ENCODE results near the gene FRAS1. TPM values are rescaled to one million over a fixed set of nuclear protein-coding genes. Genes with fewer than 3 reads are reported as not detected.

The FRAS1 gene
- total and polyA plus RNA-seq, 2 of the 8 experiments (the other 6 are each of a cell fraction or from before 2014, with no cell fraction given) = 38.5 to 109 TPM

DNA sequence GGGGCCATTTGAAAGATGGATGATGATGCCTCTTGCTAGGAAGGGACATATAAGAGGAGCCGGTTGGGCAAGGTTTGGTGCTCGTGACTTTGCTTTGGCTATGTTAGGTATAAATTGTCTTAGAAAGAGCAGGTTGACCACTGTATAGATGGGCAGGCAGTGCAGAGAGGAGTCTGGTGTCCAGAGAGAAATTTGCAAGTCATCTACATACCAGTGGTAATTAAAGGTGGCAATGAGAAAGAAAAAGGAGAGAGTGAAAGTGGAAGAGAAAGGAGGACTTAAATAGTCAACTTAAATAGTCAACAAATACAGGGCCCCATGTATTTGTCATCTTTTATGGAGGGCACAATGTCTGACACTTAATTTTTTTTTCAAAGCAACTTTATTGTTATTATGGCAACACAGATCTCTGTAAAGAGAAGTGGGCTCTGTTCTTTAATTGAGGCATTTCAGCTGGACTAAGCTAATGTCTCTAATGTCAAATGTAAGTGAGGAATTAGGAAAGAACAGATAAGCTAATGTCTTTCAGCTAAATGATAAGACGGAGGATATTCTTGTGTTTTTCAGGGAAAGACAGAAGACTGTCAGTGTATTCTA is 419.1 kb downstream of the FRAS1 start:
- H2BK20ac ChIP-seq (ENCODE audit: low read length) = no peak overlapping the region
- no peak overlapping the region for H3K4ac ChIP-seq (replicated peaks; ENCODE audit: insufficient read length, low read depth, low read length)
- peaks cover 13 to 87% (median 57%) of the 10 kb centered on the region in 4 experiments for H3K36me3 ChIP-seq (ENCODE audit: control insufficient read depth in 2 of 4, insufficient read depth in 4 of 4, low read length in 3 of 4)
- no peak overlapping the region for H3K56ac ChIP-seq (replicated peaks; ENCODE audit: insufficient read length, low read depth, low read length)
- H3K79me2 ChIP-seq (ENCODE audit: control insufficient read depth in 1 of 2, insufficient read depth in 2 of 2, low read length in 2 of 2) = no peaks in the 10 kb centered on the region
- H3K23ac ChIP-seq (ENCODE audit: insufficient read length) = no peak overlapping the region
- no peak overlapping the region for H3K4me2 ChIP-seq (ENCODE audit: insufficient read depth in 1 of 2, low read depth in 2 of 2, low read length in 2 of 2)
- no peak overlapping the region for H4K5ac ChIP-seq (ENCODE audit: insufficient read length, low read depth, low read length)
- H2BK12ac ChIP-seq (ENCODE audit: low read depth, low read length) = no peak overlapping the region
- H2AK5ac ChIP-seq (ENCODE audit: low read depth, low read length) = no peak overlapping the region
- H3K9me3 ChIP-seq (ENCODE audit: insufficient read depth in 2 of 2, low read depth in 1 of 2, low read length in 1 of 2) = no peaks in the 10 kb centered on the region
- H3K18ac ChIP-seq (ENCODE audit: extremely low read depth, low read length) = no peak overlapping the region
- ChIA-PET POLR2A (ENCODE audit: partially characterized antibody) (no interaction called here), CTCF (ENCODE audit: partially characterized antibody) (no interaction called here)
- H2BK5ac ChIP-seq (ENCODE audit: low read depth, low read length) = no peak overlapping the region
- H2BK15ac ChIP-seq (ENCODE audit: low read length) = no peak overlapping the region
- 89% methylated on average over 3 of the region's 3 CpGs; no CpG with 5 or more reads in 1 of the 2 experiments for WGBS, 2 experiments (ENCODE audit: extremely low coverage in 1 of 2, insufficient coverage in 1 of 2, insufficient read length in 1 of 2, insufficient replicate concordance in 2 of 2, low coverage in 1 of 2, low lambda C conversion rate in 2 of 2, missing lambda C conversion rate in 1 of 2)
- FAIRE-seq (no peak), DNase-seq (ENCODE audit: low read depth in 1 of 2, low spot score in 2 of 2) (no peak)
- no peak overlapping the region for H3K9ac ChIP-seq (replicated peaks in 1 of 4; ENCODE audit: extremely low read depth in 1 of 4, low read depth in 3 of 4, low read length in 3 of 4)
- H2AFZ ChIP-seq (ENCODE audit: low read length) = no peak overlapping the region
- H2BK120ac ChIP-seq (replicated peaks; ENCODE audit: low read depth, low read length) = no peak overlapping the region
- TF ChIP-seq SIN3A (conservative IDR thresholded peaks at IDR 0.05 in 1 of 2, IDR thresholded peaks at IDR 0.05 in 1 of 2; ENCODE audit: low read depth in 1 of 2, low read length in 2 of 2) (no peak), NRF1 (IDR thresholded peaks at IDR 0.05; ENCODE audit: low read depth, low read length) (no peak), SIX5 (IDR thresholded peaks at IDR 0.05; ENCODE audit: low read depth, low read length) (no peak)
- TF ChIP-seq, protein P1, sequence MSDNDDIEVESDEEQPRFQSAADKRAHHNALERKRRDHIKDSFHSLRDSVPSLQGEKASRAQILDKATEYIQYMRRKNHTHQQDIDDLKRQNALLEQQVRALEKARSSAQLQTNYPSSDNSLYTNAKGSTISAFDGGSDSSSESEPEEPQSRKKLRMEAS (IDR thresholded peaks at IDR 0.05) = no peak
- no peaks in the 10 kb centered on the region for H3K4me1 ChIP-seq (replicated peaks in 1 of 4; ENCODE audit: control insufficient read depth in 3 of 4, insufficient read depth in 4 of 4, low read length in 3 of 4)
- H4K91ac ChIP-seq (replicated peaks; ENCODE audit: insufficient read length, low read length) = no peak overlapping the region
- H4K20me1 ChIP-seq (replicated peaks in 1 of 2; ENCODE audit: control insufficient read depth in 1 of 2, insufficient read depth in 2 of 2, low read length in 2 of 2) = no peaks in the 10 kb centered on the region
- no peak overlapping the region for H4K8ac ChIP-seq (ENCODE audit: extremely low read depth, insufficient read depth, low read length)
- no peak overlapping the region for H3K14ac ChIP-seq (ENCODE audit: insufficient read length)
- H3K79me1 ChIP-seq (ENCODE audit: low read depth, low read length) = no peaks in the 10 kb centered on the region
- no peaks in the 10 kb centered on the region for H3K27me3 ChIP-seq (replicated peaks in 1 of 4; ENCODE audit: control insufficient read depth in 3 of 4, extremely low read depth in 1 of 4, insufficient read depth in 3 of 4, low read length in 3 of 4)
- H3K23me2 ChIP-seq (ENCODE audit: low read depth, low read length) = no peaks in the 10 kb centered on the region
- H3K4me3 ChIP-seq (ENCODE audit: extremely low read depth in 1 of 4, insufficient read depth in 2 of 4, low read depth in 3 of 4, low read length in 4 of 4) = no peak overlapping the region
- no peak overlapping the region for H3K27ac ChIP-seq (ENCODE audit: low read depth, low read length)

Data from H1 (cell line).